ENCODE measurements around the gene USP50. TPM values are rescaled to one million over a fixed set of nuclear protein-coding genes. Genes with fewer than 3 reads are reported as not detected.

USP50 gene
- total and polyA plus RNA-seq, 4 donors = 0.34 TPM; not detected in 3

DNA sequence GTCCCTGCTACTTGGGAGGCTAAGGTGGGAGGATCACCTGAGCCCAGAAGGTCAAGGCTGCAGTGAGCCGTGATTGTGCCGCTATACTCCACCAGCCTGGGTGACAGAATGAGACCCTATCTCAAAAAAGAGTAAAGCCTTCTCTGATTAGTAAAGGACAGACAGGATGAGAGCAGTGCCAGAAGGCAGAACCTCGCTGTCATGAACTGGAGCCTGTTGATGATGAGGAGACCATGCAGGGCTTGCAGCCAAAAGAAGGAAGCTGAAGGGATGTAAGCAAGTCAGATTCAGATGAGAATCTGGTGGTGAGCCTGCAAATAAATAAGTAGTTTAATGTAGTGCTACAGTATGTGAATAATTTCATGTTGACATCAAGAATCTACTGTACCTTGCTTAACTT lies 52.8 kb downstream of the USP50 start:
- WGBS, 2 donors = 94 to 97% methylated on average over 3 of the region's 3 CpGs
- no peak for DNase-seq
- Histone ChIP-seq H3K9me3 (ENCODE audit: control insufficient read depth in 4 of 4, insufficient read depth in 3 of 4, low read length in 3 of 4) (no peaks in the 10 kb centered on the region), H3K4me1 (ENCODE audit: control insufficient read depth in 5 of 5, insufficient read depth in 5 of 5, low read length in 5 of 5) (no peaks in the 10 kb centered on the region), H3K36me3 (ENCODE audit: control insufficient read depth in 4 of 4, insufficient read depth in 4 of 4, low read length in 4 of 4) (peaks cover 19 to 47% (median 28%) of the 10 kb centered on the region in 4 donors), H3K27ac (ENCODE audit: low read depth in 1 of 2, low read length in 1 of 2) (no peak overlapping the region), H3K27me3 (ENCODE audit: control insufficient read depth in 3 of 3, insufficient read depth in 3 of 3, low read length in 2 of 3) (no peaks in the 10 kb centered on the region), H3K9ac (ENCODE audit: insufficient read depth in 1 of 2, low read length in 2 of 2) (no peak overlapping the region), H3K4me3 (no peak overlapping the region)
- TF ChIP-seq, protein P1, sequence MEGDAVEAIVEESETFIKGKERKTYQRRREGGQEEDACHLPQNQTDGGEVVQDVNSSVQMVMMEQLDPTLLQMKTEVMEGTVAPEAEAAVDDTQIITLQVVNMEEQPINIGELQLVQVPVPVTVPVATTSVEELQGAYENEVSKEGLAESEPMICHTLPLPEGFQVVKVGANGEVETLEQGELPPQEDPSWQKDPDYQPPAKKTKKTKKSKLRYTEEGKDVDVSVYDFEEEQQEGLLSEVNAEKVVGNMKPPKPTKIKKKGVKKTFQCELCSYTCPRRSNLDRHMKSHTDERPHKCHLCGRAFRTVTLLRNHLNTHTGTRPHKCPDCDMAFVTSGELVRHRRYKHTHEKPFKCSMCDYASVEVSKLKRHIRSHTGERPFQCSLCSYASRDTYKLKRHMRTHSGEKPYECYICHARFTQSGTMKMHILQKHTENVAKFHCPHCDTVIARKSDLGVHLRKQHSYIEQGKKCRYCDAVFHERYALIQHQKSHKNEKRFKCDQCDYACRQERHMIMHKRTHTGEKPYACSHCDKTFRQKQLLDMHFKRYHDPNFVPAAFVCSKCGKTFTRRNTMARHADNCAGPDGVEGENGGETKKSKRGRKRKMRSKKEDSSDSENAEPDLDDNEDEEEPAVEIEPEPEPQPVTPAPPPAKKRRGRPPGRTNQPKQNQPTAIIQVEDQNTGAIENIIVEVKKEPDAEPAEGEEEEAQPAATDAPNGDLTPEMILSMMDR (IDR thresholded peaks at IDR 0.05; ENCODE audit: control extremely low read depth, extremely low read depth) = no peak
- ATAC-seq (ENCODE audit: insufficient read depth, low FRiP score) = no peak

DNA sequence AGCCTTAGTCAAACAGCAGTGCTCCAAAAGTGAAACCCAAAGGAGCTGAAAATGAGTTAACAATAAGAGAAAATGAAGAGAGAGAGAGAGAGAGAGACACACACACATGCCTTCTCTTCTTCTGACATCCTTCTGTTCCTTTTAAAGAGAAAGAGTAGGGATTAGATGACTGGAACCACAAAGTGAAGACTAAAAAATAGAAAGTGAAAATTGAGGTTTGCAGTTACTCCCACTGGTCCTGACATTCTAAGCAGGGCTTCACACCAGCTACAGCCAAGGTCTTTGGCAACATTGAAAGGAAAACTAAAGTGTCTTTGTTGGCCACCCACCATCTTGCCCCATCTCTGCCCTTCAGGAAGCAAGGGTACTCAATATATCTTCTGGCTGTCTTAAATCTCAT lies 59.2 kb downstream of the USP50 start:
- peaks cover 14 to 33% (median 20%) of the 10 kb centered on the region in 4 donors for H3K36me3 ChIP-seq (ENCODE audit: control insufficient read depth in 4 of 4, insufficient read depth in 4 of 4, low read length in 4 of 4)
- H3K4me1 ChIP-seq (ENCODE audit: control insufficient read depth in 5 of 5, insufficient read depth in 5 of 5, low read length in 5 of 5) = no peaks in the 10 kb centered on the region
- DNase-seq = no peak

DNA sequence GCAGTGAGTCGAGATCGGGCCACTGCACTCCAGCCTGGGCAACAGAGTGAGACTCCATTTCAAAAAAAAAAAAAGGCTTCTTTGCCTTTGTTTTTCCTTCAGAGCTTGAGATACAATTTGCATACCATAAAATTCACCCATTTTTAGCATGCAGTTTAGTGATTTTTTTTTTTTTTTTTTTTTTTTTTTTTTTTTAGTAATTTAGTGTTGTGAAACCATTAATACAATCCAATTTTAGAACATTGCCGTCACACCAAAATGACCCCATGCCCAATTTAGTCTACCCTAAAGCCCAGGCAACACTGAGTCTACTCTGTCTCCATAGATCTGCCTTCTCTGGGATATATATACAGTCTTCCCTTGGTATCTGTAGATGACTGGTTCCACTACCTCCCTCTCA lies 61.1 kb downstream of the USP50 start:
- no peak for DNase-seq
- H3K9me3 ChIP-seq (ENCODE audit: control insufficient read depth in 4 of 4, insufficient read depth in 3 of 4, low read length in 3 of 4) = no peaks in the 10 kb centered on the region
- no peak overlapping the region for H3K27ac ChIP-seq (ENCODE audit: low read depth in 1 of 2, low read length in 1 of 2)
- no peak overlapping the region for H3K4me3 ChIP-seq
- TF ChIP-seq, protein P1 (IDR thresholded peaks at IDR 0.05; ENCODE audit: control extremely low read depth, extremely low read depth) = no peak
- no peak overlapping the region for H3K9ac ChIP-seq (ENCODE audit: insufficient read depth in 1 of 2, low read length in 2 of 2)
- WGBS, 2 donors = 96 to 98% methylated on average over 3 of the region's 3 CpGs
- ATAC-seq (ENCODE audit: insufficient read depth, low FRiP score) = no peak
- H3K36me3 ChIP-seq (ENCODE audit: control insufficient read depth in 4 of 4, insufficient read depth in 4 of 4, low read length in 4 of 4) = peaks cover 13 to 38% (median 23%) of the 10 kb centered on the region in 4 donors
- no peaks in the 10 kb centered on the region for H3K4me1 ChIP-seq (ENCODE audit: control insufficient read depth in 5 of 5, insufficient read depth in 5 of 5, low read length in 5 of 5)
- H3K27me3 ChIP-seq (ENCODE audit: control insufficient read depth in 3 of 3, insufficient read depth in 3 of 3, low read length in 2 of 3) = no peaks in the 10 kb centered on the region

More for the DNA sequence above, 59.2 kb downstream of the USP50 start:
- Histone ChIP-seq H3K27me3 (ENCODE audit: control insufficient read depth in 3 of 3, insufficient read depth in 3 of 3, low read length in 2 of 3) (no peaks in the 10 kb centered on the region), H3K9me3 (ENCODE audit: control insufficient read depth in 4 of 4, insufficient read depth in 3 of 4, low read length in 3 of 4) (no peaks in the 10 kb centered on the region), H3K27ac (ENCODE audit: low read depth in 1 of 2, low read length in 1 of 2) (no peak overlapping the region), H3K9ac (ENCODE audit: insufficient read depth in 1 of 2, low read length in 2 of 2) (no peak overlapping the region), H3K4me3 (no peak overlapping the region)
- TF ChIP-seq, protein P1 (IDR thresholded peaks at IDR 0.05; ENCODE audit: control extremely low read depth, extremely low read depth) = no peak
- ATAC-seq (ENCODE audit: insufficient read depth, low FRiP score) = no peak

DNA sequence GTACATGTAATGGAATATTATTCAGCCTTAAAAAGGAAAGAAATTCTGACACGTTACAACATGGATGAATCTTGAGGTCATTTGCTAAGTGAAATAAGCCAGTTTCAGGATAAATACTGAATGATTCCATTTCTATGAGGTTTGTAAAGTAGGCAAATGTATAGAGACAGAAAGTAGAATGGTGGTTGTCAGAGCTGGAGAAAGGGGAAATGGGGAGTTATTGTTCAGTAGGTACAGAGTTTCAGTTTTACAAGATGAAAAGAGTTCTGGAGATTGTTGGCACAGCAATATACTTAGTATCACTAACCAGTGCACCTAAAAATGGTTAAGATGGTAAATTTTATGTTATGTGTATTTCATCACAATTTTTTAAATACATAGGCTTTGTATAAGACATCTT lies 61.7 kb downstream of the USP50 start:
- DNase-seq (no peak), ATAC-seq (ENCODE audit: insufficient read depth, low FRiP score) (no peak)
- Histone ChIP-seq H3K9ac (ENCODE audit: insufficient read depth in 1 of 2, low read length in 2 of 2) (no peak overlapping the region), H3K4me3 (no peak overlapping the region), H3K9me3 (ENCODE audit: control insufficient read depth in 4 of 4, insufficient read depth in 3 of 4, low read length in 3 of 4) (no peaks in the 10 kb centered on the region), H3K27me3 (ENCODE audit: control insufficient read depth in 3 of 3, insufficient read depth in 3 of 3, low read length in 2 of 3) (no peaks in the 10 kb centered on the region), H3K36me3 (ENCODE audit: control insufficient read depth in 4 of 4, insufficient read depth in 4 of 4, low read length in 4 of 4) (peaks cover 14 to 37% (median 20%) of the 10 kb centered on the region in 4 donors), H3K27ac (ENCODE audit: low read depth in 1 of 2, low read length in 1 of 2) (no peak overlapping the region), H3K4me1 (ENCODE audit: control insufficient read depth in 5 of 5, insufficient read depth in 5 of 5, low read length in 5 of 5) (no peaks in the 10 kb centered on the region)
- 96 to 97% methylated on average over 1 of the region's 1 CpG for WGBS, 2 donors
- TF ChIP-seq, protein P1 (IDR thresholded peaks at IDR 0.05; ENCODE audit: control extremely low read depth, extremely low read depth) = no peak
